Uterus (tissue), 2 donors: ENCODE measurements around the gene CHKA.

Experiments
- CTCF ChIP-seq, 4 experiments: fragments of 200-600 bp in 2 of 4; fragments of 450-650 bp in 2 of 4; sonication (generic) in 2 of 4; IDR thresholded peaks; one replicate each; pipeline ENCODE4 v1.5.1; 2016 to 2019; ENCODE audit warnings: antibody characterized with exemption in 4 of 4, mild to moderate bottlenecking in 2 of 4, moderate library complexity in 1 of 4
- POLR2A ChIP-seq, 2 donors: fragments of 450-650 bp; IDR thresholded peaks; one replicate each; pipeline ENCODE4 v1.6.1; 2016; ENCODE audit warnings: antibody characterized with exemption in 2 of 2, mild to moderate bottlenecking in 1 of 2, moderate library complexity in 1 of 2

- TF ChIP-seq CTCF (IDR thresholded peaks at IDR 0.05) (no peak), POLR2A (IDR thresholded peaks at IDR 0.05) (no peak)
These were observed 27.6 kb downstream of the CHKA start for GRCh38 chr11:68093565-68093964.
